Measurements from ENCODE around the gene KLHDC8B. TPM values are rescaled to one million over a fixed set of nuclear protein-coding genes. Genes with fewer than 3 reads are reported as not detected.

The KLHDC8B gene
- total RNA-seq, 1 experiment from 2014 or later: 1.7 TPM

DNA sequence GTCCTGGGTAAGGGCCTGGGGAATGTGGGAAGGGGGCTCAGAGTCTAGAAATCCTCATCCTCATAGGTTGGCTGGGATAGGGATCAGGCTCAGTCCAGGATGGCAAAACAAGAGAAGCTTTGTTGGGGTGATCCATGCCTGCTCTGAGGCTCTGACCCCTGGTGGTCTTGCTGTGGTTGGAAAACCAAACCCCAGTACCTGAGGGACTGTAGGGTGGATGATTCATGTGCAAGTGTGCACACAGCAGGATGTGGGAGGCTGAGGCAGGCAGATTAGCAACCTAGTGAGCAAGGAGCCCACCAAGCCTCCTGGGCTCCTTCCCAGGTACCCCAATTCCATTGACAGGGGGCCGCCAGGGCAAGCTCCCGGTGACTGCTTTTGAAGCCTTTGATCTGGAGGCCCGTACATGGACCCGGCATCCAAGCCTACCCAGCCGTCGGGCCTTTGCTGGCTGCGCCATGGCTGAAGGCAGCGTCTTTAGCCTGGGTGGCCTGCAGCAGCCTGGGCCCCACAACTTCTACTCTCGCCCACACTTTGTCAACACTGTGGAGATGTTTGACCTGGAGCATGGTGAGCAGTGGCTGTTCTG is 3.1 kb downstream of the KLHDC8B start:
- no peaks in the 10 kb centered on the region for H3K27me3 Mint-ChIP-seq (ENCODE audit: insufficient read depth, unreplicated experiment)
- peaks cover 6% of the 10 kb centered on the region for H3K4me1 Mint-ChIP-seq (ENCODE audit: insufficient read depth, unreplicated experiment)
- intact Hi-C loops (cut with micrococcal nuclease): loop anchor here (5.0 kb wide), 1 partner anchor 123 kb away; no protein-coding TSS in a partner anchor
- POLR2A ChIA-PET: no interaction called here
- no peaks in the 10 kb centered on the region for H3K9me3 Mint-ChIP-seq (ENCODE audit: unreplicated experiment)
- no peak overlapping the region for H3K27ac Mint-ChIP-seq (ENCODE audit: low read depth, unreplicated experiment)
- no peaks in the 10 kb centered on the region for H3K36me3 Mint-ChIP-seq (ENCODE audit: insufficient read depth, unreplicated experiment)
- no peak for DNase-seq (ENCODE audit: unreplicated experiment)
- TF ChIP-seq, protein P1, sequence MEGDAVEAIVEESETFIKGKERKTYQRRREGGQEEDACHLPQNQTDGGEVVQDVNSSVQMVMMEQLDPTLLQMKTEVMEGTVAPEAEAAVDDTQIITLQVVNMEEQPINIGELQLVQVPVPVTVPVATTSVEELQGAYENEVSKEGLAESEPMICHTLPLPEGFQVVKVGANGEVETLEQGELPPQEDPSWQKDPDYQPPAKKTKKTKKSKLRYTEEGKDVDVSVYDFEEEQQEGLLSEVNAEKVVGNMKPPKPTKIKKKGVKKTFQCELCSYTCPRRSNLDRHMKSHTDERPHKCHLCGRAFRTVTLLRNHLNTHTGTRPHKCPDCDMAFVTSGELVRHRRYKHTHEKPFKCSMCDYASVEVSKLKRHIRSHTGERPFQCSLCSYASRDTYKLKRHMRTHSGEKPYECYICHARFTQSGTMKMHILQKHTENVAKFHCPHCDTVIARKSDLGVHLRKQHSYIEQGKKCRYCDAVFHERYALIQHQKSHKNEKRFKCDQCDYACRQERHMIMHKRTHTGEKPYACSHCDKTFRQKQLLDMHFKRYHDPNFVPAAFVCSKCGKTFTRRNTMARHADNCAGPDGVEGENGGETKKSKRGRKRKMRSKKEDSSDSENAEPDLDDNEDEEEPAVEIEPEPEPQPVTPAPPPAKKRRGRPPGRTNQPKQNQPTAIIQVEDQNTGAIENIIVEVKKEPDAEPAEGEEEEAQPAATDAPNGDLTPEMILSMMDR (IDR thresholded peaks at IDR 0.05; ENCODE audit: unreplicated experiment): no peak
- BruUV-seq (replicated peaks): no TSS peak
- CTCF ChIA-PET: no interaction called here
- no peak overlapping the region for H3K4me3 Mint-ChIP-seq (ENCODE audit: unreplicated experiment)

DNA sequence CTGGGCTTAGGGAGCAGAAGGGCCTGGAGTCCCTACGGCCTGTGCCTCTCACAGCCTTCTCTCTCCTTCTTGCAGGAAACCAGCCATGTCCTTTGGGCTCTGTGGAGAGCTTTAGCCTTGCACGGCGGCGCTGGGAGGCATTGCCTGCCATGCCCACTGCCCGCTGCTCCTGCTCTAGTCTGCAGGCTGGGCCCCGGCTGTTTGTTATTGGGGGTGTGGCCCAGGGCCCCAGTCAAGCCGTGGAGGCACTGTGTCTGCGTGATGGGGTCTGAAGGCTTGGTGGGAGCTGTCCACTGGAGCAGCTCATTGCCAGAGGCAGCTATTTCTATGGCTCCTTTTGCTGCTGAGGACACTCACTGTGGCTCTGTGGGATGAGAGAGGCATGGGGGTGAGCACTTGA is 4.1 kb downstream of the KLHDC8B start:
- TF ChIP-seq, protein P1 (IDR thresholded peaks at IDR 0.05; ENCODE audit: unreplicated experiment): no peak
- intact Hi-C loops (cut with micrococcal nuclease): no loop called here
- ChIA-PET POLR2A (interaction anchor here (1.2 kb wide), 1 partner anchor 82 kb away, joined by 3 read pairs; the partner anchor contains the start of gene QRICH1), CTCF (interaction anchor here (0.7 kb wide), 1 partner anchor 169 kb away, joined by 3 read pairs; the partner anchor contains the start of gene WDR6)
- BruUV-seq (replicated peaks): no TSS peak
- H3K9me3 Mint-ChIP-seq (ENCODE audit: unreplicated experiment): no peaks in the 10 kb centered on the region
- H3K4me1 Mint-ChIP-seq (ENCODE audit: insufficient read depth, unreplicated experiment): peaks cover 6% of the 10 kb centered on the region
- H3K27me3 Mint-ChIP-seq (ENCODE audit: insufficient read depth, unreplicated experiment): no peaks in the 10 kb centered on the region
- H3K36me3 Mint-ChIP-seq (ENCODE audit: insufficient read depth, unreplicated experiment): no peaks in the 10 kb centered on the region
- no peak for DNase-seq (ENCODE audit: unreplicated experiment)
- H3K4me3 Mint-ChIP-seq (ENCODE audit: unreplicated experiment): no peak overlapping the region
- no peak overlapping the region for H3K27ac Mint-ChIP-seq (ENCODE audit: low read depth, unreplicated experiment)

DNA sequence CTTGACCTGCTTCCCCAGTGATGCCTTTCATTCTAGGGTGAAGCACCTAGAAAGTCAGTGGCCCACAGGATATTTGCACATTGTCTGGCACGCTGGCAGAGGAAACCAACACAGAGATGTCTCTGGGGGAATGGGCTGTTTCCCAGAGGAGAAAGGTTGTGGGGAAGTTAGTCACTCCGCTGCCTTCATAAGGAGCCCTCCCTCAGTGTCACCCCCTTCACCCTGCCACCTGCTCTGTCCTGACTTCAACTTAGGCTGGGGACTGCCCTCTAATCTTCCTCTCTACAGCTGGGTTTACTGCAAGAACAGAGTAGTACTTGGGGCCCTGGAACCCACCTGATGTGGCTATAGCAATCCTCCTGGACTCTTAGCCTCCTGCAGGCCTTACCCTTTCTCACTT is 5.7 kb downstream of the KLHDC8B start:
- intact Hi-C loops (cut with micrococcal nuclease): no loop called here
- H3K27me3 Mint-ChIP-seq (ENCODE audit: insufficient read depth, unreplicated experiment): no peaks in the 10 kb centered on the region
- H3K36me3 Mint-ChIP-seq (ENCODE audit: insufficient read depth, unreplicated experiment): no peaks in the 10 kb centered on the region
- no TSS peak for BruUV-seq (replicated peaks)
- no peak overlapping the region for H3K4me3 Mint-ChIP-seq (ENCODE audit: unreplicated experiment)
- H3K9me3 Mint-ChIP-seq (ENCODE audit: unreplicated experiment): no peaks in the 10 kb centered on the region
- H3K4me1 Mint-ChIP-seq (ENCODE audit: insufficient read depth, unreplicated experiment): no peaks in the 10 kb centered on the region
- no peak for DNase-seq (ENCODE audit: unreplicated experiment)
- POLR2A ChIA-PET: no interaction called here
- CTCF ChIA-PET: no interaction called here
- no peak overlapping the region for H3K27ac Mint-ChIP-seq (ENCODE audit: low read depth, unreplicated experiment)
- TF ChIP-seq, protein P1 (IDR thresholded peaks at IDR 0.05; ENCODE audit: unreplicated experiment): no peak

DNA sequence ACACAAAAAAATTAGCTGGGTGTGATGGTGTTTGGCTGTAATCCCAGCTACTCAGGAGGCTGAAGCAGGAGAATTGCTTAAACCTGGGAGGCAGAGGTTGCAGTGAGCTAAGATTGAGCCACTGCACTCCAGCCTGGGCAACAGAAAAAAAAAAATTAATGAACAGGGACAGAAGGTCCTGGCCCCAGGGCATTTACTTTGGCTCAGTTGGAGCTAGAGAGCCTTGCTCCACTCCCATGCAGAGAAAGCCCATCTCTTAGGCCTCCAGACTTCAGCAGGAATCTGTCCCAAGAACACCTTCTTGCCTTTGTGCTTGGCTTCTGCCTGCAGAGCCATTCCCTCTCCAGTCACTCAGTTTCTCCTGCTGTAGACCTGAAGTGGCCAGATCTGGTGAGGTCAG is 8.7 kb downstream of the KLHDC8B start:
- intact Hi-C loops (cut with micrococcal nuclease): no loop called here
- CTCF ChIA-PET: interaction anchor here (0.6 to 1.8 kb wide), 2 partner anchors 9 to 159 kb away, joined by 3 to 9 read pairs; partner anchors contain the start of gene KLHDC8B
- BruUV-seq (replicated peaks): no TSS peak

More for the DNA sequence above, 8.7 kb downstream of the KLHDC8B start:
- no peak overlapping the region for H3K4me3 Mint-ChIP-seq (ENCODE audit: unreplicated experiment)
- no peaks in the 10 kb centered on the region for H3K4me1 Mint-ChIP-seq (ENCODE audit: insufficient read depth, unreplicated experiment)
- H3K36me3 Mint-ChIP-seq (ENCODE audit: insufficient read depth, unreplicated experiment): no peaks in the 10 kb centered on the region
- TF ChIP-seq, protein P1 (IDR thresholded peaks at IDR 0.05; ENCODE audit: unreplicated experiment): no peak
- peak; percentile 57 for DNase-seq (ENCODE audit: unreplicated experiment)
- H3K9me3 Mint-ChIP-seq (ENCODE audit: unreplicated experiment): no peaks in the 10 kb centered on the region
- no peak overlapping the region for H3K27ac Mint-ChIP-seq (ENCODE audit: low read depth, unreplicated experiment)
- POLR2A ChIA-PET: interaction anchor here (0.7 to 1.4 kb wide), 2 partner anchors 11 to 160 kb away, joined by 3 read pairs; partner anchors contain the start of gene USP4
- no peaks in the 10 kb centered on the region for H3K27me3 Mint-ChIP-seq (ENCODE audit: insufficient read depth, unreplicated experiment)

All from MCF 10A (cell line).